Peyer's patch (tissue), 4 donors: ENCODE results near the gene BCLAF1. TPM values are rescaled to one million over a fixed set of nuclear protein-coding genes. Genes with fewer than 3 reads are reported as not detected.
A peak's percentile ranks its signal among the peaks of the same experiment; 100 is the strongest.

Source experiments
- DNase-seq, 3 donors: peaks; one replicate each; pipeline ENCODE4 v3.0.0-alpha.2; 2017 to 2019
- H3K27ac ChIP-seq, 4 donors: fragments of 200-600 bp; sonication (generic); one replicate each; pipeline ENCODE4 v1.5.1; 2016 to 2019
- H3K27me3 ChIP-seq, 2 donors: fragments of 200-600 bp; sonication (generic); one replicate each; pipeline ENCODE4 v1.5.1; 2019
- H3K36me3 ChIP-seq, 3 donors: fragments of 200-600 bp; sonication (generic); one replicate each; pipeline ENCODE4 v1.5.1; 2016 to 2019
- H3K4me1 ChIP-seq, 4 donors: fragments of 200-600 bp; sonication (generic); one replicate each; pipeline ENCODE4 v1.5.1; 2016 to 2019
- H3K4me3 ChIP-seq, 4 donors: fragments of 200-600 bp; sonication (generic); 1 replicate in 3 of 4; 2 replicates in 1 of 4; pipeline ENCODE4 v1.5.1; 2016 to 2019; ENCODE audit warnings: mild to moderate bottlenecking in 1 of 4
- H3K9me3 ChIP-seq, 4 donors: fragments of 200-600 bp; sonication (generic); one replicate each; pipeline ENCODE4 v1.5.1; 2016 to 2019; ENCODE audit warnings: mild to moderate bottlenecking in 1 of 4
- CTCF ChIP-seq, 6 experiments: fragments of 450-650 bp in 4 of 6; fragments of 200-600 bp in 2 of 6; sonication (generic) in 1 of 6; IDR thresholded peaks; one replicate each; pipeline ENCODE4 v1.5.1; 2017 to 2019; ENCODE audit warnings: antibody characterized with exemption in 6 of 6, mild to moderate bottlenecking in 3 of 6, moderate library complexity in 1 of 6
- POLR2A ChIP-seq, 2 donors: fragments of 450-650 bp; IDR thresholded peaks; one replicate each; pipeline ENCODE4 v1.5.1; 2017; ENCODE audit warnings: antibody characterized with exemption in 2 of 2, mild to moderate bottlenecking in 2 of 2, moderate library complexity in 2 of 2
- total RNA-seq, 4 donors: library from RNA; depleted of rRNA; stranded (reverse); fragments of >200 nt; gene quantifications; one replicate each; pipeline ENCODE4 v1.1.0, GENCODE V29; 2016

The BCLAF1 gene
- total RNA-seq, 4 donors from 2014 or later, result 110 to 639 (median 135) TPM

- Histone ChIP-seq H3K27me3 (no peaks in the 10 kb centered on the region), H3K27ac (no peak overlapping the region), H3K4me1 (no peaks in the 10 kb centered on the region), H3K4me3 (no peak overlapping the region), H3K9me3 (no peaks in the 10 kb centered on the region), H3K36me3 (no peaks in the 10 kb centered on the region)
- TF ChIP-seq CTCF (IDR thresholded peaks at IDR 0.05) (no peak), POLR2A (IDR thresholded peaks at IDR 0.05) (no peak)
- no peak for DNase-seq
Measured at GRCh38 chr6:136232701-136233100, 56.9 kb downstream of the BCLAF1 start.

GRCh38 chr6:136230219-136230853, 59.3 kb downstream of the BCLAF1 start:
- H3K9me3 ChIP-seq, result no peaks in the 10 kb centered on the region
- DNase-seq, result no peak
- H3K4me1 ChIP-seq, result peaks cover 0 to 12% (median 0%) of the 10 kb centered on the region in 4 donors
- TF ChIP-seq POLR2A (IDR thresholded peaks at IDR 0.05), result no peak
- TF ChIP-seq CTCF (IDR thresholded peaks at IDR 0.05), result no peak
- no peaks in the 10 kb centered on the region for H3K36me3 ChIP-seq
- H3K4me3 ChIP-seq, result no peak overlapping the region
- H3K27me3 ChIP-seq, result no peaks in the 10 kb centered on the region
- no peak overlapping the region for H3K27ac ChIP-seq

DNA sequence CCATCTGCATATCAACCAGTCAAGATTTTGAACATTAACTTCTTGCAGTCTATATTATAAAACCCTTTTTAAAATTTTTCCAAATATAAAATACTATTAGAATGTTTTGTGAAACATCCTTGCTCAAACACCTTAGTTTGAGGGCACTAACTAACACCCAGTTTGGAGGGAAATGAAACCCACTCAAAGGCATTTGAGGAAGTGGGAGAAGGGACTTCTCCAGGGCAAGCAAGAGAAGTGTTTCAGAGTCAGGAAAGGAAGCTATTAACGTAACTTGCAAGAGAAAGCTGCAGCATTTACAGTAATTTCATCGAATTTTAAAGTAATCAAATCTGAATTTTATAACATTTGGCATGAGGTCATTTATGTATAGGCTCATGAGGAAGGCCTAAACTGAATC, 60.8 kb downstream of the BCLAF1 start:
- TF ChIP-seq POLR2A (IDR thresholded peaks at IDR 0.05) (no peak), CTCF (IDR thresholded peaks at IDR 0.05) (no peak)
- Histone ChIP-seq H3K9me3 (no peaks in the 10 kb centered on the region), H3K4me3 (no peak overlapping the region), H3K27me3 (no peaks in the 10 kb centered on the region), H3K36me3 (no peaks in the 10 kb centered on the region), H3K27ac (no peak overlapping the region), H3K4me1 (peaks cover 0 to 12% (median 0%) of the 10 kb centered on the region in 4 donors)
- no peak for DNase-seq

DNA sequence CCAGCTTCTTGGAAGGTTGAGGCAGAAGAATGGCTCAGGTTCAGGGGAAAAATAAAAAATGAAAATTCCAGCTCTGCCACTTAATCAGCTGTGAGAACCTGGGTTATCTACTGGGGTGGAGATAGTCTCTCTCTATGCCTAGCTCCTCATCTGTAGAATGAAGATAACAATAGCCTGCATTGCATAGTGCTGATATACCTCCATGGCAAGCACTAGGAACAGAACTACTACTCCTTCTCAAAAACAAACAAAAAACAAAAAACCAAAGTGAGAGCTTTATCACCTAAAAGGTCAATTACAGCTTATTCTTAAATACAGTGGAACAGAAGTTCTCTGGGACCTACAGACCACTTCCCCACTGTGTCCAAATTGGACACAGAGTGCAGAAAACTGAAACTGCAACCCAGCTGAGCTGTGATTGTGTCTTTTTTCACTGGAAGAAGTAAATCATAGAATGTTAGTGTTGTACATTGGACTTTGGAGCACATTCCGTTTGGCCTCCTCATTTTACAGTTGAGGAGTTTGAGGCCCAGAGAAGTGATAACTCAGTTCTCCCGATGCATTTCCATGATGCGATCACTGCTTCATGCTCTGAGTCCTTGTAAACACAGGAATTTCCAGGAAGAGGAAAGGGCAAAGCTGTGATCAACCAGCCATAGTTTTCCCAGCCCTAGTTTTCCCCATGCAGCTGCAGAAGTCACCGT, 62.8 kb downstream of the BCLAF1 start:
- no peak for DNase-seq
- TF ChIP-seq POLR2A (IDR thresholded peaks at IDR 0.05), result no peak
- no peak for TF ChIP-seq CTCF (IDR thresholded peaks at IDR 0.05)
- H3K27me3 ChIP-seq, result no peaks in the 10 kb centered on the region
- peak overlapping the region in 2 of 4 donors; percentile 21 to 38 for H3K27ac ChIP-seq
- H3K4me3 ChIP-seq, result peak overlapping the region; percentile 2 to 45 (median 28)
- H3K36me3 ChIP-seq, result no peaks in the 10 kb centered on the region
- no peaks in the 10 kb centered on the region for H3K9me3 ChIP-seq
- H3K4me1 ChIP-seq, result peaks cover 0 to 12% (median 0%) of the 10 kb centered on the region in 4 donors

- Histone ChIP-seq H3K27ac (peak overlapping the region in 2 of 4 donors; percentile 21 to 38), H3K36me3 (no peaks in the 10 kb centered on the region), H3K9me3 (no peaks in the 10 kb centered on the region), H3K4me1 (peaks cover 0 to 12% (median 0%) of the 10 kb centered on the region in 4 donors), H3K4me3 (peak overlapping the region; percentile 2 to 45 (median 28)), H3K27me3 (no peaks in the 10 kb centered on the region)
- peak; percentile 97 to 100 (median 100) for TF ChIP-seq CTCF (IDR thresholded peaks at IDR 0.05)
- TF ChIP-seq POLR2A (IDR thresholded peaks at IDR 0.05), result no peak
- peak in 2 of 3 donors; percentile 54 to 78 for DNase-seq
Measured at GRCh38 chr6:136226027-136226673, 63.5 kb downstream of the BCLAF1 start.
